HG03565 (cell line): ENCODE measurements around the gene IPCEF1.

Experiments
- ATAC-seq: cut with Tn5 transposase; IDR thresholded peaks from one replicate; pipeline ENCODE4 v1.9.1; 2021; ENCODE audit warnings: mild to moderate bottlenecking, moderate library complexity; ENCODE audit not compliant: unreplicated experiment

The IPCEF1 gene

GRCh38 chr6:154298297-154298696, 58.3 kb downstream of the IPCEF1 start:
- peak; percentile 38 for ATAC-seq

GRCh38 chr6:154297721-154298120, 58.9 kb downstream of the IPCEF1 start:
- ATAC-seq = no peak

DNA sequence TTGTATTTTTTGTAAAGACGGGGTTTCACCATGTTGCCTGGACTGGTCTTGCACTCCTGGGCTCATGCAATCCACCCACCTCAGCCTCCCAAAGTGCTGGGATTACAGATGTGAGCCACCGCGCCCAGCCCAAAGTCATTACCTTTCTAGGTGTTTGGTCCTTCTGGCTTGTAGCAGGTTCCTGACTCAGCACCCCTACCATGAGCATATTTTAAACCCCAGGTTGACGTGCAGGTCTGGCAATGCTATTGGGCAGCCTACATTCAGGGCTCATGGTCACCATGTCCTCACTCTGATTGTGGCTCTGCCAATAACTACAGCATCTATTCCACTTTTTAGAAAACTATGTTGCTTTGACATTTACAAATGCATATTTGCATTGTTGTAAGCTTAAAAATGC, 59.4 kb downstream of the IPCEF1 start:
- ATAC-seq = no peak

- ATAC-seq = no peak
Observed at GRCh38 chr6:154295733-154296132, 60.9 kb downstream of the IPCEF1 start.

DNA sequence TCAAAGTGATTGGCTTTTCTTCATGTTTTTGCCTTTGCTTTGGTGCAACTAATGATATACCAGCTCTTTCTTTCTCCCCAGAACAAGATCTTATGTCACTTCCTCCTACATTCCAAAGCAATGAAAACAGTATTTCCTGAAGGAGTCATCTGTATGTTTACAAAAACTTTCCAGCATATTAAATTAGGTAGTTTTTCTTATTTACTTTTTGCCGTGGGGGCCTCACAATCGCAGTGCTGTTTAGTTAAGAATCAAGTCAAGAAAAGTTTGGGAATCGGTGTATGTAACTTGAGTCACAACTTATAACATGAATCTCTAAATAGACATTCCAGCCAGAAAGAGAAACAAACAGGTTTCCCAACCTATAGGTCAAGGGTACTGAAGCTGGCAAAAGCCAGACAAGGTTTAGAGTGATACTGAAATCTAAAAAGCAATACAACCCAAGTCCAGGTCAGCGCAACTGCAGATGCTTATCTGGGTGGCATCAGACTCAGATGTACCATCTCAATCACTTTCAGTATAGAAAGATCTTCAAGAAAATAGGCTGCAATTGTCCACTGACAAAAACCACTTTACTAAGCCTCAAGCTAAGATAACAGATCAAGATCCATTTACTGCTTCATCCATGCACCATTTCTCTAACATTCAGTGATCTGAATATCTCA, 63.6 kb downstream of the IPCEF1 start:
- ATAC-seq = no peak

- no peak for ATAC-seq
Observed at GRCh38 chr6:154292066-154292465, 64.5 kb downstream of the IPCEF1 start.

DNA sequence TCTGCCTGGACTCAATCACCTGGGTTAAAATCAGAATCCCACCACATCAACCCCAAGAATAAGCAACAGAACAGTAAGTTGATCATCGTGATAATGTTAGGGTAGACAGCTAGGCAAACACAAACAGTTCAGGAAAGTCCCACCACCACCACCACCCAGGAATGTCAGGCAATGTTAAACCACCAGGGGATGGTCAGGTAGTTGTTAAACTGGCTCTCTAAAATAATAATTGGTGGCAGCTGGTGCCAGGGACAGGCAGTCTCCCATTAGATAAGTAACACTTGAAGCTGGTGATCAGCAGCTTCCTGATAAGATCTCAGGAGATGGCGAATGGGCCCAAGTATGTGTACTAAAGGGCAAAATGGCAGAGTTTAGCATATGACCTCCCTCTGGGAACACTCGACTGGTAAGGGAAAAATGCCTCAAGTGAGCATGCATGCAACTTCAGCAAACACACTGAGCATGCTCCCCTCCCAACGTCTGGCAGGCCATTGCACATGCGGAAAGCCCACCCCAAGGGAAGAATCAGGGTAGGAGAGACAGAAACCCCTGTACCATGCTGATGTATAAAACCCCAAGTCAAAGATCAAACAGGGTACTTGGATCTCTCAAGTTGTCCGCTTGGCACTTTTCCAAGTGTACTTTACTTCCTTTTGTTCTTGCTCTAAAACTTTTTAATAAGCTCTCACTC, 66.6 kb downstream of the IPCEF1 start:
- no peak for ATAC-seq

DNA sequence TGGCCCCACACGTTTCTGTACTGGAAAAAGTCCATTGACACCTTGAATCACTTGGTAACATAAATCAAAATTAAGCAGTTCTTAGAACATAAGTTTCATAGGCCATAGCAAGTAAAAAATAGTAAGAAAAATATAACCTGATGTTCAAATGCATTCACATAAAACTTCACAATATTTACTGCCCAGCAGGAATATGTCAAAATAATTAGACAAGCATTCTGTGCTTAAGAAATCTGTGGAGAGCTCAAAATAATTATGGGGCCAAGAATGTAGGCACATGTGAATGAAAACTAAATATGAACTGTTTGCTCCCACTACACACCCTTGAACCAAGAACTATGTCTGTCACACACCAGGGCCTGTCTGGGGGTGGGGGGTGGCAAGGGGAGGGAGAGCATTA, 70.8 kb downstream of the IPCEF1 start:
- ATAC-seq = no peak

- no peak for ATAC-seq
Observed at GRCh38 chr6:154284313-154284853, 72.2 kb downstream of the IPCEF1 start.

- ATAC-seq = no peak
Observed at GRCh38 chr6:154280521-154280920, 76.1 kb downstream of the IPCEF1 start.

DNA sequence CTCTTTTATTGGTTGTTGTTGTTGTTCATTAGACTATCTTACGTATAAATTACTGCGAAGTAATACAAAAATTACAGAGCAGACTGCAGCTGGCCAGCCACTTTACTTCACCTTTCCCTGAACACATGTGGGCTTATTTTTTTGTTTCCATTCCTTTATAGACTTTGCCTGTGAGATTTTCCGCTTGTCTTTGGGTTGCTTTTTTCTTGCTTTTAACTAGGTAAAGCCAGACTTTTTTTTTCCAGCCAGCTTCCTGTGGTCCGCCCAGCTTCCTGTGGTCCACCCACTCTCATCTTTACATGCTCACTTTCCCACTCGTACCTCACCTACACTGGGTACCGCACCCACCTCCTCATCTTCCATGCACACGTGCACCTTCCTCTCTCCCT, 79.0 kb downstream of the IPCEF1 start:
- ATAC-seq = no peak

- ATAC-seq = peak; percentile 61
Observed at GRCh38 chr6:154276810-154277628, 79.6 kb downstream of the IPCEF1 start.

GRCh38 chr6:154274168-154274567, 82.4 kb downstream of the IPCEF1 start:
- no peak for ATAC-seq

- no peak for ATAC-seq
Observed at GRCh38 chr6:154268486-154268885, 88.1 kb downstream of the IPCEF1 start.

DNA sequence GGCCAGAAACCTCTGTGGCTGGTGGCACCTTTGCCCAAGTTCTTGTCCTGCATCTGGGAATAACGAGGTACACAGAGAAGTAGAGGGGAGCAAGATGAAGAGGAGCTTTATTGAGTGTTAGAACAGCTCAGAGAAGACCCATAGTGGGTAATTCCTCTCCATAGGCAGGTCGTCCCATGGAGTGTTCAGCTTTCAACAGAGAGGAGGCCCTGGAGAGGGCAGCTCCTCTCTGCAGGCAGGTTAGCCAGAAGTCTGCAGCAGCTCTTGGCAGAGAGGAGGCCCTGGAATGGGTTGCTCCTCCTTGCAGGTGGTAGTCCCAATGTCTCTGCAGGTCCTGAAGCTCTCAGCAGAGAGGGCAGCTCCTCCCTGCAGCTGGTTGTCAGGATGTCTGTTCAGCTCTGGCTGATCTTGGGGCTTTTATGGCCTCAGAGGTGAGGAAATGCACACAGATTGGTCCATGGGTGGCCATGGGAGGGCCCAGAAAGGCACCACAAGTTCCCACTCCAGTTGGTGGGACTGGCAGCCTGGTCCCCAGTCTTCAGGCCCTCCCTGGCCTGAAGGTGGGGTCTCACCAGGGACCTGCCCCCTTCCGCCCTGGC, 89.0 kb downstream of the IPCEF1 start:
- no peak for ATAC-seq

DNA sequence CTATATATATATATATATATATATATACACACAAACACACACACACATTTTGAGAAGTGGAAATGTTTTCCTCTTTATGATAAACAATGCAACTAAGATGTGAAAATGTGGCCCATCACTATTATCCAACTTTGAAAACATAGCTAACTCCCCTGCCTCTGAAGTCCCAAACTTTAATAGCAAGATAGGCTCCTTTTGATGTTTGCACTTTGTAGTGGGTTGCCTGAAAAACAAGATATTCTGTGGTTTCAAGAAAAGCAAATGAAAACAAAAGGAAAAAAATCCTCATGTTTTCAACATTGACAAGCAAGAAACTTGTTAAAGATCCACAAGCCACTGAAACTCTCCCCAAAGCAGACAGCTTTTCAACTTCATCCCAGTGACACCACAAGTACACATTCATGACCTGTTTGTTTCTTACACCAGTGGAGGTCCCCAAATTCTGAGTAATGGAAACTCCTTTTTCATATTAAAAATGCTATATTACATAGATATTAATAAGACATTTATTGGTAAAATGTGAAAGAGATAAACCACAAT, 90.0 kb downstream of the IPCEF1 start:
- ATAC-seq = no peak

- no peak for ATAC-seq
Observed at GRCh38 chr6:154261688-154262397, 94.8 kb downstream of the IPCEF1 start.

DNA sequence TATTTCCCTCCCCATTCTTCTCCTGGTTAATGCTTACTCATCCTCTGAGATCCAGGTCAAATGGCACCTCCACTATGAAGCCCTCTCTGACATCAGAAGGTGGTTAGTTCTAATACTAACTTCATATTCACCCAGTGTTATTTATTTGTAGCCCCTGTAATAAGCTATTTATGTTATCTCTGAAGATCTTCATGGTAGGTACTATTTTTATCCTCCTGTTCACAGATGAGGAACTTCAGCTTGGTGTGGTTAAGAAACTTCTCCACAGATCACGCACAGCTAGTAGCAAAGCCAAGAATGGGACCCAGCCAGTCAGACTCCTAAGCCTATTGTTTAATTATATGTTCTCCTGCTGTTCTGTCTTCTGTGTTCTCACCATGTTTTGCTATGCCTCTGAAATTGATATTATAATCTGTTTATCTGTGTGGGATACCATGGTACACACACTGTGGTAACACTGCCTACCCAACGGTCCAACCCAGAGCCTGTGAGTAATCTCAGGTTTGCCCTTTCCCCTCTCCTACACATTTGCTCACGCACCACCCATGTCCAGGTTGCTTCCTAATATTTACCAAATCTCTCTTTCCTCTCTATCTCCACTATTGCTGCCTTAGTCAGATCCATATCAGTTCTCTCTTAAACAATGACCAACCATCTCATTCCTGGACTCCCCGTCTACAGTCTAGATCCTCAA, 98.4 kb downstream of the IPCEF1 start:
- peak; percentile 77 for ATAC-seq

GRCh38 chr6:154257067-154257466, 99.5 kb downstream of the IPCEF1 start:
- no peak for ATAC-seq

DNA sequence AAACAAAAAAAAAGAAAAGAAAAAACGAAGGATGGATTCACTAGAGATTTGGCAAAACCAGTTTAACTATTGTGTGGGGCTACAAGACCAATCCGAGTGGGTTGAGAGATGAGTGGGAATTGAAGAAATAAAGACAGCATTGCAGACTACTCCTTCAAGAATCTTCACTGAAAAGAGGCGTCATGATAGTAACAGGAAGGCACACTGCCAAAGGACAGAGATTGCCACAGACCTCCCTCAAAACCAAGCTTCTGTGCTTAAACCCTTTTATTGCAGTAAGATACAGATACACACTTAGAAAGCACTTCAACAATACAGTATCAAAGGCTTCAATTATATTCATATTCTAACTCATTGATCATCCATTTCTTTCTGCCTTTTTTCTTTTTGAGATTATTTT, 103.9 kb downstream of the IPCEF1 start:
- ATAC-seq = no peak
